Measurements from ENCODE around the gene GDF2.

GRCh38 chr10:47276071-47276470, 46.2 kb upstream of the GDF2 start:
- no peak for TF ChIP-seq EZH2 (IDR thresholded peaks at IDR 0.05; ENCODE audit: borderline replicate concordance, low read length)
- no peak for TF ChIP-seq CTCF (IDR thresholded peaks at IDR 0.05; ENCODE audit: low read length)
